Endothelial cell (in vitro differentiated cells): ENCODE data around the gene ARHGAP33. TPM values are rescaled to one million over a fixed set of nuclear protein-coding genes. Genes with fewer than 3 reads are reported as not detected.

Experiments
- DNase-seq: peaks from one replicate; pipeline ENCODE4 v3.0.0; 2021; ENCODE audit warnings: low spot score
- H3K27ac Mint-ChIP-seq: one replicate; pipeline ENCODE4 v1.8.0; 2021; ENCODE audit warnings: mixed read lengths, inconsistent platforms; ENCODE audit not compliant: unreplicated experiment
- H3K27me3 Mint-ChIP-seq: one replicate; pipeline ENCODE4 v1.8.0; 2021; ENCODE audit warnings: mild to moderate bottlenecking, moderate library complexity, mixed read lengths, inconsistent platforms; ENCODE audit not compliant: unreplicated experiment
- H3K36me3 Mint-ChIP-seq: one replicate; pipeline ENCODE4 v1.8.0; 2021; ENCODE audit warnings: mild to moderate bottlenecking, low read depth, mixed read lengths, inconsistent platforms; ENCODE audit not compliant: unreplicated experiment
- H3K4me1 Mint-ChIP-seq: one replicate; pipeline ENCODE4 v1.8.0; 2021; ENCODE audit warnings: mild to moderate bottlenecking, mixed read lengths, inconsistent platforms; ENCODE audit not compliant: unreplicated experiment
- H3K4me3 Mint-ChIP-seq: one replicate; pipeline ENCODE4 v1.8.0; 2021; ENCODE audit warnings: mild to moderate bottlenecking, mixed read lengths, inconsistent platforms; ENCODE audit not compliant: unreplicated experiment
- H3K9me3 Mint-ChIP-seq: one replicate; pipeline ENCODE4 v1.8.0; 2021; ENCODE audit warnings: mixed read lengths, inconsistent platforms; ENCODE audit not compliant: unreplicated experiment
- total RNA-seq: library from RNA; stranded (reverse); fragmentation: NEBNext Ultra II Directional; extraction: Animal tissue kit (Norgen Biotek cat#: 25700); gene quantifications from one replicate; pipeline ENCODE4 v1.2.1, GENCODE V29; 2021; ENCODE audit not compliant: unreplicated experiment
- TF ChIP-seq, protein P1 (sequence below): fragments of 200-600 bp; sonication (generic); IDR thresholded peaks from one replicate; pipeline ENCODE4 v1.5.0; 2021; ENCODE audit warnings: antibody characterized with exemption; ENCODE audit not compliant: unreplicated experiment

Gene ARHGAP33
- total RNA-seq, 1 donor from 2014 or later = 8.5 TPM

- no peak overlapping the region for H3K27ac Mint-ChIP-seq
- H3K27me3 Mint-ChIP-seq = peaks cover 14% of the 10 kb centered on the region
- H3K4me1 Mint-ChIP-seq = no peaks in the 10 kb centered on the region
- H3K36me3 Mint-ChIP-seq = peaks cover 4% of the 10 kb centered on the region
- H3K4me3 Mint-ChIP-seq = peak overlapping the region; percentile 63
- no peak for DNase-seq
- TF ChIP-seq, protein P1, sequence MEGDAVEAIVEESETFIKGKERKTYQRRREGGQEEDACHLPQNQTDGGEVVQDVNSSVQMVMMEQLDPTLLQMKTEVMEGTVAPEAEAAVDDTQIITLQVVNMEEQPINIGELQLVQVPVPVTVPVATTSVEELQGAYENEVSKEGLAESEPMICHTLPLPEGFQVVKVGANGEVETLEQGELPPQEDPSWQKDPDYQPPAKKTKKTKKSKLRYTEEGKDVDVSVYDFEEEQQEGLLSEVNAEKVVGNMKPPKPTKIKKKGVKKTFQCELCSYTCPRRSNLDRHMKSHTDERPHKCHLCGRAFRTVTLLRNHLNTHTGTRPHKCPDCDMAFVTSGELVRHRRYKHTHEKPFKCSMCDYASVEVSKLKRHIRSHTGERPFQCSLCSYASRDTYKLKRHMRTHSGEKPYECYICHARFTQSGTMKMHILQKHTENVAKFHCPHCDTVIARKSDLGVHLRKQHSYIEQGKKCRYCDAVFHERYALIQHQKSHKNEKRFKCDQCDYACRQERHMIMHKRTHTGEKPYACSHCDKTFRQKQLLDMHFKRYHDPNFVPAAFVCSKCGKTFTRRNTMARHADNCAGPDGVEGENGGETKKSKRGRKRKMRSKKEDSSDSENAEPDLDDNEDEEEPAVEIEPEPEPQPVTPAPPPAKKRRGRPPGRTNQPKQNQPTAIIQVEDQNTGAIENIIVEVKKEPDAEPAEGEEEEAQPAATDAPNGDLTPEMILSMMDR = no peak
- no peaks in the 10 kb centered on the region for H3K9me3 Mint-ChIP-seq
These were observed 21.5 kb downstream of the ARHGAP33 start for GRCh38 chr19:35796645-35797542.

DNA sequence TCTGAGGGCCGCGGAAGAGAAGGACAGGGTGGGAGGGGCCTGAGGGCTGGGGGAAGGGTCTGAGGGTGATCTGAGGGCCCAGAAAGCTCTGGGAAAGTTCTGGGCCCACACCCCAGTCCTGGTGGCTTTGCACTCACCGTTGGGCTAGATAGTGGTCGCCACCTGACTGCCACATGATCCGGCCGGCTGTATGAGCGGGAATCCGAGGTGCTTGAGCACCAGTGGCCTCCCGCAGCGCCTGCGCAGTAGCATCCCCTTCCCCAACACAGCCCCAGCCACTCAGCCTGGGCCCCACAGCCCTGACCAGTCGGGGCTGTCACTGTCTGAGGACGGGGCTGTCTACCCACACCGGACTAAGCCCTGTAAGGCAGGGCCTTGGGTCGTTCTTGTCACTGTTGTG lies 22.3 kb downstream of the ARHGAP33 start:
- peaks cover 4% of the 10 kb centered on the region for H3K36me3 Mint-ChIP-seq
- H3K4me1 Mint-ChIP-seq = no peaks in the 10 kb centered on the region
- DNase-seq = no peak
- H3K27me3 Mint-ChIP-seq = peaks cover 14% of the 10 kb centered on the region
- H3K9me3 Mint-ChIP-seq = no peaks in the 10 kb centered on the region
- H3K27ac Mint-ChIP-seq = no peak overlapping the region
- TF ChIP-seq, protein P1 = no peak
- H3K4me3 Mint-ChIP-seq = no peak overlapping the region

DNA sequence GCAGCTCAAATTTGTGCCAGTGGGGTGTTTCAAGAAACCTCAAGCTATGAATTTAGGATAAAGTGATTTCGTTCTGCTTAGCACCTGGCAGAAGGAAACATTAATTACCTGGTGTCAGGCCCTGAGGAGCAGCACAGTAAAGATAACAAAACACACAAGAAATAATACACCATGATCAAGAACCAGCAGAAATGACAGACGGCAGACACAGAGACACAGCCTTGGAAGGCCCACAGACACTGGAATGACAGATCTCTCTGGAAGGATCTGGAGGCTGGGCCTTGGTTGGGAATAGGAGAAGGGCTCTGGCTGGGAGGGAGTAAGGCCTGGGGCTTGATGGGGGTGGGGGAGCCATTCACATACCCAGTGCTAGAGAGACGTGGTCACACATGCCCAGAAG lies 26.5 kb downstream of the ARHGAP33 start:
- Mint-ChIP-seq H3K27me3 (peaks cover 16% of the 10 kb centered on the region), H3K4me1 (peaks cover 9% of the 10 kb centered on the region), H3K4me3 (no peak overlapping the region), H3K9me3 (no peaks in the 10 kb centered on the region), H3K27ac (no peak overlapping the region), H3K36me3 (peaks cover 4% of the 10 kb centered on the region)
- DNase-seq = no peak
- TF ChIP-seq, protein P1 = no peak

DNA sequence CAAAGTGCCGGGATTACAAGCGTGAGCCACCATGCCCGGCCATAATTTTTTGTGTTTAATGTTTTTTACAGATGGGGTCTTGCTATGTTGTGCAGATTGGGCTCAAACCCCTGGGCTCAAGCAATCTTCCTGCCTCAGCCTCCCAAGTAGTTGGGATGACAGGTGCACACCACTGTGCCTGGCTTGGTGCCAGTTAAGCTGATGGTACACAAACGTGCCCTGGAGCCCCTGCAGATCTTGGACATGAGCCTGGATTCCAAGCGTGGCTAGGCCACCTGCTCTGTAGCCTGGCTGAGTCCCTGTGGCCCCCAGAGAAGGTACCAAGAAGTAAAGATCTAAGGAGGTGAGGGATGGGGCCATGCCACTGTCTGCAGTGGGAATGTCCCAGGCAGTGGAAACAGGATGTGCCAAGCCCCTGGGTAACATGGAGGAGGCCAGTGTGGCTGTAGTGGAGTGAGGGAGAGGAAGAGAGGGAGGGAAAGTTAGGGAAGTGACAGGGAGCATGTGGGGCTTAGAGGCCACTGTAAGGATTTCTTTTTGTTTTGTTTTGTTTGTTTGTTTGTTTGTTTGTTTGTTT lies 30.2 kb downstream of the ARHGAP33 start:
- no peak for DNase-seq
- no peak overlapping the region for H3K4me3 Mint-ChIP-seq
- H3K4me1 Mint-ChIP-seq = peaks cover 9% of the 10 kb centered on the region
- no peaks in the 10 kb centered on the region for H3K9me3 Mint-ChIP-seq
- H3K27me3 Mint-ChIP-seq = peaks cover 15% of the 10 kb centered on the region
- H3K27ac Mint-ChIP-seq = no peak overlapping the region
- TF ChIP-seq, protein P1 = no peak
- H3K36me3 Mint-ChIP-seq = peaks cover 4% of the 10 kb centered on the region

DNA sequence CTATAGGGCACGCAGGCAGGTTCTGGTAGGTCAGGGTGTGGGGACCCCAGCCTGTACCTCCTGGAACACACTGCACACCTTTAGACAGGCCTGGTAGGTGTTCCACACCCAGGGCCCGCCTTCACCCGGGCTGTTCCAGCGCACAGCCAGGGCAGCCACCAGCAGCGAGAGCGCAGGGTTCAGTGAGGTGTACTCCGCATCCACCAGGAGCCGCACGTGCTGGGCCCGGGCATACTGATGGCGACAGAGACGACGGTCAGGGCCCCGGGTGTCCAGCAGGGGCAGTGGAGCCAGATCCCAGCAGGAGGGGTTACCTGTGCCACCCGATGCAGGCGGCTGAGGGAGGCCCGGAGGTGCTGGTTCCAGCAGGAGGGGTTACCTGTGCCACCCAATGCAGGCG lies 31.2 kb downstream of the ARHGAP33 start:
- H3K4me3 Mint-ChIP-seq = no peak overlapping the region
- peaks cover 9% of the 10 kb centered on the region for H3K4me1 Mint-ChIP-seq
- no peaks in the 10 kb centered on the region for H3K9me3 Mint-ChIP-seq
- peaks cover 3% of the 10 kb centered on the region for H3K36me3 Mint-ChIP-seq
- H3K27me3 Mint-ChIP-seq = peaks cover 17% of the 10 kb centered on the region
- no peak overlapping the region for H3K27ac Mint-ChIP-seq
- TF ChIP-seq, protein P1 = no peak
- no peak for DNase-seq
